ENCODE data around the gene MORF4L2.

DNA sequence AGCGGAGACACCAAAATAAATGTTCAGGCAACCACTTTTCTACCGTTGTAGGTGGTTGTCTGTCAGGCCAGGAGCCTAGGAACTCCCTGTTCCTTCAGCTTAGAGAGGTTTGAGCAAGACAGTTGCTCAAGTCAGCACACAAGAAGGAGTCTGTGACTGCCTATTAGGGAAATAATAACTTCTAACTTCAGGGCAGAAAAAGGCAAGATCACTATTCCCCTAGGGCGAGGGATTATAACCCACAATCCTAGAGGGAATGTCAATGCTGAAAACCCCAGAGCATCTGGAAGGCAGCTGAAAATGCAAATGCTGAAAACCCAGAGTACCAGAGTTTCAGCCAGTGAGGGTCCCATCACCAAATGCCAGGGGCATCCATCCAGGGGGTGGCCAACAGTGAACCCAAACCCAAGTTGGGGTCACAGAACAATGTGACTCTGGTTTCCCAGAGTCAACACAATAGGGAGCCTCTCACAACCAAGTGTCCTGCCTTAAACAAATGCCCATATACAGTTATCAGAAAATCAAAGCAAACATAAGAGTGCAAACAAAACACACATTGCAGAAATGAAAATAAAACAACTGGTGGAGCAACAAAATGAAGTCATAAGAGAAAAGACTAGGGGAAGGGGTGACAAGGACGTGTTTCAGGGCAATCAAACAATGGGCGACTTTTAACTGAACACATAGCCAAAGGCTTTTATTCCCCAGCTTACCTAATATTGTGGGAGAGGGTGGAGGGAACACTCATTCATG is 27.6 kb downstream of the MORF4L2 start:
- TF ChIP-seq, protein P1, sequence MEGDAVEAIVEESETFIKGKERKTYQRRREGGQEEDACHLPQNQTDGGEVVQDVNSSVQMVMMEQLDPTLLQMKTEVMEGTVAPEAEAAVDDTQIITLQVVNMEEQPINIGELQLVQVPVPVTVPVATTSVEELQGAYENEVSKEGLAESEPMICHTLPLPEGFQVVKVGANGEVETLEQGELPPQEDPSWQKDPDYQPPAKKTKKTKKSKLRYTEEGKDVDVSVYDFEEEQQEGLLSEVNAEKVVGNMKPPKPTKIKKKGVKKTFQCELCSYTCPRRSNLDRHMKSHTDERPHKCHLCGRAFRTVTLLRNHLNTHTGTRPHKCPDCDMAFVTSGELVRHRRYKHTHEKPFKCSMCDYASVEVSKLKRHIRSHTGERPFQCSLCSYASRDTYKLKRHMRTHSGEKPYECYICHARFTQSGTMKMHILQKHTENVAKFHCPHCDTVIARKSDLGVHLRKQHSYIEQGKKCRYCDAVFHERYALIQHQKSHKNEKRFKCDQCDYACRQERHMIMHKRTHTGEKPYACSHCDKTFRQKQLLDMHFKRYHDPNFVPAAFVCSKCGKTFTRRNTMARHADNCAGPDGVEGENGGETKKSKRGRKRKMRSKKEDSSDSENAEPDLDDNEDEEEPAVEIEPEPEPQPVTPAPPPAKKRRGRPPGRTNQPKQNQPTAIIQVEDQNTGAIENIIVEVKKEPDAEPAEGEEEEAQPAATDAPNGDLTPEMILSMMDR (IDR thresholded peaks at IDR 0.05; ENCODE audit: low read depth, low read length, missing input control), result no peak
- TF ChIP-seq, protein P2, sequence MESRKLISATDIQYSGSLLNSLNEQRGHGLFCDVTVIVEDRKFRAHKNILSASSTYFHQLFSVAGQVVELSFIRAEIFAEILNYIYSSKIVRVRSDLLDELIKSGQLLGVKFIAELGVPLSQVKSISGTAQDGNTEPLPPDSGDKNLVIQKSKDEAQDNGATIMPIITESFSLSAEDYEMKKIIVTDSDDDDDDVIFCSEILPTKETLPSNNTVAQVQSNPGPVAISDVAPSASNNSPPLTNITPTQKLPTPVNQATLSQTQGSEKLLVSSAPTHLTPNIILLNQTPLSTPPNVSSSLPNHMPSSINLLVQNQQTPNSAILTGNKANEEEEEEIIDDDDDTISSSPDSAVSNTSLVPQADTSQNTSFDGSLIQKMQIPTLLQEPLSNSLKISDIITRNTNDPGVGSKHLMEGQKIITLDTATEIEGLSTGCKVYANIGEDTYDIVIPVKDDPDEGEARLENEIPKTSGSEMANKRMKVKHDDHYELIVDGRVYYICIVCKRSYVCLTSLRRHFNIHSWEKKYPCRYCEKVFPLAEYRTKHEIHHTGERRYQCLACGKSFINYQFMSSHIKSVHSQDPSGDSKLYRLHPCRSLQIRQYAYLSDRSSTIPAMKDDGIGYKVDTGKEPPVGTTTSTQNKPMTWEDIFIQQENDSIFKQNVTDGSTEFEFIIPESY (IDR thresholded peaks at IDR 0.05), result no peak
- TF ChIP-seq SP1 (IDR thresholded peaks at IDR 0.05) (no peak), EGR1 (IDR thresholded peaks at IDR 0.05; ENCODE audit: low read depth in 2 of 2) (no peak), TAF1 (conservative IDR thresholded peaks at IDR 0.05) (no peak), RXRA (IDR thresholded peaks at IDR 0.05) (no peak)
- TF ChIP-seq, protein P3, sequence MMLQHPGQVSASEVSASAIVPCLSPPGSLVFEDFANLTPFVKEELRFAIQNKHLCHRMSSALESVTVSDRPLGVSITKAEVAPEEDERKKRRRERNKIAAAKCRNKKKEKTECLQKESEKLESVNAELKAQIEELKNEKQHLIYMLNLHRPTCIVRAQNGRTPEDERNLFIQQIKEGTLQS (IDR thresholded peaks at IDR 0.05), result no peak

Data from liver (tissue), 3 donors.